ENCODE measurements around the gene SH3BP4.

The SH3BP4 gene

GRCh38 chr2:234952270-234953115, 676 bp downstream of the SH3BP4 start:
- Histone ChIP-seq H3K9ac (ENCODE audit: low read depth, low read length) (no peak overlapping the region), H3K4me1 (ENCODE audit: insufficient read depth, low read length) (no peaks in the 10 kb centered on the region), H3K9me3 (ENCODE audit: insufficient read depth, low read length, severe bottlenecking) (no peaks in the 10 kb centered on the region), H3K4me3 (ENCODE audit: low read depth in 1 of 2, low read length in 2 of 2) (no peak overlapping the region), H2AFZ (ENCODE audit: low read depth, low read length) (no peak overlapping the region), H3K4me2 (ENCODE audit: insufficient read depth, low read length) (no peak overlapping the region), H4K20me1 (ENCODE audit: insufficient read depth, low read length) (no peaks in the 10 kb centered on the region), H3K79me2 (ENCODE audit: insufficient read depth, low read length) (no peaks in the 10 kb centered on the region), H3K27ac (ENCODE audit: low read length) (no peak overlapping the region), H3K27me3 (ENCODE audit: insufficient read depth, low read length, poor library complexity) (peaks cover 9% of the 10 kb centered on the region), H3K36me3 (ENCODE audit: insufficient read depth, low read length) (no peaks in the 10 kb centered on the region)
- no peak for TF ChIP-seq EZH2 (IDR thresholded peaks at IDR 0.05; ENCODE audit: borderline replicate concordance, low read depth, low read length, severe bottlenecking)
- TF ChIP-seq CTCF (IDR thresholded peaks at IDR 0.05; ENCODE audit: borderline replicate concordance, extremely low read depth, low read length, poor library complexity, severe bottlenecking) = no peak
- no peak for ATAC-seq (ENCODE audit: insufficient read depth, low read depth)
- no peak for DNase-seq

- TF ChIP-seq CTCF (IDR thresholded peaks at IDR 0.05; ENCODE audit: borderline replicate concordance, extremely low read depth, low read length, poor library complexity, severe bottlenecking) (no peak), EZH2 (IDR thresholded peaks at IDR 0.05; ENCODE audit: borderline replicate concordance, low read depth, low read length, severe bottlenecking) (no peak)
- no peaks in the 10 kb centered on the region for H4K20me1 ChIP-seq (ENCODE audit: insufficient read depth, low read length)
- H3K9me3 ChIP-seq (ENCODE audit: insufficient read depth, low read length, severe bottlenecking) = no peaks in the 10 kb centered on the region
- H2AFZ ChIP-seq (ENCODE audit: low read depth, low read length) = no peak overlapping the region
- DNase-seq (no peak), ATAC-seq (ENCODE audit: insufficient read depth, low read depth) (no peak)
- H3K9ac ChIP-seq (ENCODE audit: low read depth, low read length) = no peak overlapping the region
- H3K4me1 ChIP-seq (ENCODE audit: insufficient read depth, low read length) = no peaks in the 10 kb centered on the region
- H3K27ac ChIP-seq (ENCODE audit: low read length) = no peak overlapping the region
- H3K27me3 ChIP-seq (ENCODE audit: insufficient read depth, low read length, poor library complexity) = peaks cover 9% of the 10 kb centered on the region
- H3K36me3 ChIP-seq (ENCODE audit: insufficient read depth, low read length) = no peaks in the 10 kb centered on the region
- no peak overlapping the region for H3K4me2 ChIP-seq (ENCODE audit: insufficient read depth, low read length)
- H3K4me3 ChIP-seq (ENCODE audit: low read depth in 1 of 2, low read length in 2 of 2) = no peak overlapping the region
- no peaks in the 10 kb centered on the region for H3K79me2 ChIP-seq (ENCODE audit: insufficient read depth, low read length)
Observed at GRCh38 chr2:234953116-234954031, 1.6 kb downstream of the SH3BP4 start.

- ATAC-seq (ENCODE audit: insufficient read depth, low read depth) (no peak), DNase-seq (no peak)
- H3K36me3 ChIP-seq (ENCODE audit: insufficient read depth, low read length) = no peaks in the 10 kb centered on the region
- H4K20me1 ChIP-seq (ENCODE audit: insufficient read depth, low read length) = no peaks in the 10 kb centered on the region
- H3K4me3 ChIP-seq (ENCODE audit: low read depth in 1 of 2, low read length in 2 of 2) = no peak overlapping the region
- no peaks in the 10 kb centered on the region for H3K9me3 ChIP-seq (ENCODE audit: insufficient read depth, low read length, severe bottlenecking)
- no peaks in the 10 kb centered on the region for H3K79me2 ChIP-seq (ENCODE audit: insufficient read depth, low read length)
- H3K4me1 ChIP-seq (ENCODE audit: insufficient read depth, low read length) = no peaks in the 10 kb centered on the region
- H3K9ac ChIP-seq (ENCODE audit: low read depth, low read length) = no peak overlapping the region
- H3K4me2 ChIP-seq (ENCODE audit: insufficient read depth, low read length) = no peak overlapping the region
- TF ChIP-seq CTCF (IDR thresholded peaks at IDR 0.05; ENCODE audit: borderline replicate concordance, extremely low read depth, low read length, poor library complexity, severe bottlenecking) (no peak), EZH2 (IDR thresholded peaks at IDR 0.05; ENCODE audit: borderline replicate concordance, low read depth, low read length, severe bottlenecking) (no peak)
- no peak overlapping the region for H2AFZ ChIP-seq (ENCODE audit: low read depth, low read length)
- H3K27me3 ChIP-seq (ENCODE audit: insufficient read depth, low read length, poor library complexity) = peaks cover 16% of the 10 kb centered on the region
- H3K27ac ChIP-seq (ENCODE audit: low read length) = no peak overlapping the region
Observed at GRCh38 chr2:234954551-234954992, 2.8 kb downstream of the SH3BP4 start.

Data from DND-41 (cell line).